NCI-H1436 (cell line): ENCODE results near the gene OSBPL10.

Experiments used
- DNase-seq: peaks from one replicate; lab custom pipeline; 2025; lab: John Stamatoyannopoulos, UW

The OSBPL10 gene

DNA sequence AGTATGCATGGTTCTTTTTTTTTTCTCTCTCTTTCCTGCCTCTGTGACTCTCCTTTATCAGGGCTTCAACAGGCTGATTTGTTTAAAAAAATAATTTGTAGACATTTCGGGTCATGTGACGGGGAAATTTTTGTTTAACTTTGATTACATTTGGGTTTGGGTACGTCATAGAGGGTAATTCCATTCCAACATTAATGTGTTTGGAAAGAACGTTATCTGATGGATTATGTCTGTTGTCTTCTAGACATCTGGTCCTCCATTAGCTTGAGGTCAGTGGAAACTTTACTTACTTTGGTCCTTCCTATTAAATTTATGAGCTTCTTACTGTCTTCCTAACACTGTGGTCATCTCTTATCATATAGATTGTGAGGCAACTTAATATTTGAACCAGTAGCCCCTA is 367.4 kb downstream of the OSBPL10 start:
- DNase-seq: no peak

DNA sequence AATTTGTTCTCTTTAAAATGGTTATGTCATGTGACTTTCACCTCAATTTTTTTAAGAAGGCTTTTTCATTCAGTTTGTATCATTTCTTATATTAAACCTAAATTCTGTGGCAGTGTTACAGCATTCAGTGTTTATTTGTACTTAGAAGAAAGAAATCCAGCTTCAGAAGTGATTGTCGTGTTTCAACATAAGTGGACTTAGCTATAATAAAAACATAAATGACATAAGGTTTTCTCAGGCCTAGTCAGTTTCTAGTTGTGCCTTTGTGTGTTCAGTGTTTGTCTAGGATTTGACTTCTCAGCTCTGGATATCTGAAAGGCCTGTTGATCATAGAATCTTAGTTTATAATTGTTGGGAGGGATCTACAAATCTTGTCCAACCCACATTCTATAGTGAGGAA is 367.9 kb downstream of the OSBPL10 start:
- no peak for DNase-seq
